ENCODE data around the gene ANKRD27. TPM values are rescaled to one million over a fixed set of nuclear protein-coding genes. Genes with fewer than 3 reads are reported as not detected.
A peak's percentile ranks its signal among the peaks of the same experiment; 100 is the strongest.

ANKRD27 gene
- total RNA-seq, 3 donors from 2014 or later (not counting 1 experiment from before 2014, with no cell fraction given), result 35.8 to 47.1 (median 40.8) TPM

DNA sequence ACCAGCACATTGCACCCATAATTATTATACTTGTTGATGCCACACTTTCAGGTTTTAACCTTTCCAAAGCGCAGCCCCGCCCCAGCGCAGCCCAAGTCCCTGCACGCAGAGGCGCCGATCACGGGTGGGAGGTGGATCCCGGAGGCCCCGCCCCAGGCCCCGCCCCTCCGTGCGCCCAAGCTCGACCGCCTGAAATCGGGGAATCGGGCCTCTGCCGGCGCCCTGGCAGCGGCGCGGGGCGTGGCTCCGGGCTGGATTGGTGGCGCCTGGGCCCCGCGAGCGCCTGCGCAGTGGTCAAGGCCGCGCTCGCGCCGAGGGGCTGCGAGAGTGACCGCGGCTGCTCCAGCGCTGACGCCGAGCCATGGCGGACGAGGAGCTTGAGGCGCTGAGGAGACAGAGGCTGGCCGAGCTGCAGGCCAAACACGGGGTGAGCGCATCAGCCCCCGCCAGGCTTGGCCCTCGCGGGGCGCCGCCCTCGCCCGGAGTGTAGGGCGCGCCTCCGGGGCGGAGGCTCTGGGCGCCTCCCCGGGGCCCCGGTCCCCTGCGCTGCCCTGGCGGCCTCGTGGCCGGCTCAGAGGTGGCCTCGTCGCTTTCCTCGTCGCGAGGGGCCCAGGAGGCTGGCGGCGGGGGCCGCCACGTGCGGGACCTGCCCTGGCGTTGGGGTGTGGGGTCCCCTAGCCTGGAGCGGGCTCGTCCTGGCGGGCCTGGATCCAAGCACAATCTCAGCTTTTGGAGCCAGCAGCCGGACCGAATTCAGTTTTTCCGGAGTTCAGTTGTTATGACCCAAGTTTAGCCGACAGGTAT, 93.9 kb downstream of the ANKRD27 start, which contains the start of gene PDCD5:
TSS of gene PDCD5 (plus strand) at position 290 of the 804 bp plus-strand sequence. CDS start at position 362, 72 bp downstream.
- peaks cover 14% of the 10 kb centered on the region for H3K36me3 ChIP-seq (ENCODE audit: control insufficient read depth, insufficient read depth, low read length)
- Mint-ChIP-seq H3K4me1 (peaks cover 11 to 30% of the 10 kb centered on the region in 2 donors), H3K36me3 (no peaks in the 10 kb centered on the region), H3K27me3 (ENCODE audit: low read depth in 2 of 2) (peaks cover 1 to 2% of the 10 kb centered on the region in 2 donors), H3K9me3 (no peaks in the 10 kb centered on the region), H3K27ac (peak within 1 kb of the TSS; percentile 80 to 81), H3K4me3 (peak within 1 kb of the TSS; percentile 98)
- H3K9me3 ChIP-seq (ENCODE audit: control insufficient read depth, insufficient read depth, low read length), result no peaks in the 10 kb centered on the region
- intact Hi-C loops (cut with micrococcal nuclease), result loop anchor here (2.0 kb wide), 1 partner anchor 234 kb away; no protein-coding TSS in a partner anchor
- TF ChIP-seq, protein P1, sequence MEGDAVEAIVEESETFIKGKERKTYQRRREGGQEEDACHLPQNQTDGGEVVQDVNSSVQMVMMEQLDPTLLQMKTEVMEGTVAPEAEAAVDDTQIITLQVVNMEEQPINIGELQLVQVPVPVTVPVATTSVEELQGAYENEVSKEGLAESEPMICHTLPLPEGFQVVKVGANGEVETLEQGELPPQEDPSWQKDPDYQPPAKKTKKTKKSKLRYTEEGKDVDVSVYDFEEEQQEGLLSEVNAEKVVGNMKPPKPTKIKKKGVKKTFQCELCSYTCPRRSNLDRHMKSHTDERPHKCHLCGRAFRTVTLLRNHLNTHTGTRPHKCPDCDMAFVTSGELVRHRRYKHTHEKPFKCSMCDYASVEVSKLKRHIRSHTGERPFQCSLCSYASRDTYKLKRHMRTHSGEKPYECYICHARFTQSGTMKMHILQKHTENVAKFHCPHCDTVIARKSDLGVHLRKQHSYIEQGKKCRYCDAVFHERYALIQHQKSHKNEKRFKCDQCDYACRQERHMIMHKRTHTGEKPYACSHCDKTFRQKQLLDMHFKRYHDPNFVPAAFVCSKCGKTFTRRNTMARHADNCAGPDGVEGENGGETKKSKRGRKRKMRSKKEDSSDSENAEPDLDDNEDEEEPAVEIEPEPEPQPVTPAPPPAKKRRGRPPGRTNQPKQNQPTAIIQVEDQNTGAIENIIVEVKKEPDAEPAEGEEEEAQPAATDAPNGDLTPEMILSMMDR (IDR thresholded peaks at IDR 0.05), result no peak
- H3K4me3 ChIP-seq (ENCODE audit: low read length), result peak within 1 kb of the TSS; percentile 68
- WGBS (ENCODE audit: insufficient coverage), result under 1% methylated on average over 81 of the region's 81 CpGs
- no peaks in the 10 kb centered on the region for H3K27me3 ChIP-seq (ENCODE audit: control insufficient read depth, insufficient read depth, low read length)
- ATAC-seq, result peak; percentile 95 to 98 (median 95)
- peaks cover 20% of the 10 kb centered on the region for H3K4me1 ChIP-seq (ENCODE audit: control insufficient read depth, insufficient read depth, low read length)
- H3K27ac ChIP-seq (ENCODE audit: low read length), result peak within 1 kb of the TSS; percentile 49
- peak; percentile 91 to 96 for DNase-seq

GRCh38 chr19:32580353-32580900, 94.6 kb downstream of the ANKRD27 start:
- Mint-ChIP-seq H3K36me3 (no peaks in the 10 kb centered on the region), H3K4me1 (peaks cover 6 to 23% of the 10 kb centered on the region in 2 donors), H3K4me3 (peak overlapping the region; percentile 98), H3K9me3 (no peaks in the 10 kb centered on the region), H3K27ac (peak overlapping the region; percentile 80 to 81), H3K27me3 (ENCODE audit: low read depth in 2 of 2) (peaks cover 5 to 8% of the 10 kb centered on the region in 2 donors)
- intact Hi-C loops (cut with micrococcal nuclease), result loop anchor here (2.0 kb wide), 1 partner anchor 234 kb away; no protein-coding TSS in a partner anchor
- TF ChIP-seq, protein P1 (IDR thresholded peaks at IDR 0.05), result no peak
- Histone ChIP-seq H3K9me3 (ENCODE audit: control insufficient read depth, insufficient read depth, low read length) (no peaks in the 10 kb centered on the region), H3K4me1 (ENCODE audit: control insufficient read depth, insufficient read depth, low read length) (peaks cover 19% of the 10 kb centered on the region), H3K27me3 (ENCODE audit: control insufficient read depth, insufficient read depth, low read length) (no peaks in the 10 kb centered on the region), H3K4me3 (ENCODE audit: low read length) (peak overlapping the region; percentile 68), H3K36me3 (ENCODE audit: control insufficient read depth, insufficient read depth, low read length) (peaks cover 10% of the 10 kb centered on the region), H3K27ac (ENCODE audit: low read length) (peak overlapping the region; percentile 49)
- 22% methylated on average over 22 of the region's 22 CpGs for WGBS (ENCODE audit: insufficient coverage)
- ATAC-seq, result peak; percentile 3 to 9 (median 5)
- DNase-seq, result no peak

DNA sequence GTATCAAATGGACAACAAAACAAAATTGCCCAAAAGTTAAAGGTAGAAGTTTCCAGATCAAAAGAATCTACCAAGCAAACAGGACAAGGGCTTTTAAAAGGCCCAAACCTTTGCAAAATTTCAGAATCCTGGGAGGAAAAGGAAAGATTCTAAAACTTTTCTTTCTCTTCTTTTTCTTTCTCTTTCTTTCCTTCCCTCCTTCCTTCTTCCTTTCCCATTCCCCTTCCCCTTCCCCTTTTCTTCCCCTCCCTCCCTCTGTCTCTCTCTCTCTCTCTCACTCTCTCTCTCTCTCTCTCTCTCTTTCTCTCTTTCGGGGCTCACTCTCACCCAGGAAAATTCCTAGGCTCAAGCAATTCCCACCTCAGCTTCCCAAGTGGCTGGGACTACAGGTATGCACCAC, 98.2 kb downstream of the ANKRD27 start:
- 56% methylated on average over 1 of the region's 1 CpG for WGBS (ENCODE audit: insufficient coverage)
- Histone ChIP-seq H3K27me3 (ENCODE audit: control insufficient read depth, insufficient read depth, low read length) (no peaks in the 10 kb centered on the region), H3K9me3 (ENCODE audit: control insufficient read depth, insufficient read depth, low read length) (no peaks in the 10 kb centered on the region), H3K4me3 (ENCODE audit: low read length) (no peak overlapping the region), H3K4me1 (ENCODE audit: control insufficient read depth, insufficient read depth, low read length) (peaks cover 23% of the 10 kb centered on the region), H3K27ac (ENCODE audit: low read length) (no peak overlapping the region), H3K36me3 (ENCODE audit: control insufficient read depth, insufficient read depth, low read length) (no peaks in the 10 kb centered on the region)
- H3K9me3 Mint-ChIP-seq, result no peaks in the 10 kb centered on the region
- DNase-seq (no peak), ATAC-seq (no peak)
- TF ChIP-seq, protein P1 (IDR thresholded peaks at IDR 0.05), result no peak
- no peak overlapping the region for H3K4me3 Mint-ChIP-seq
- peaks cover 13 to 17% of the 10 kb centered on the region in 2 donors for H3K4me1 Mint-ChIP-seq
- H3K27me3 Mint-ChIP-seq (ENCODE audit: low read depth in 2 of 2), result peaks cover 5 to 8% of the 10 kb centered on the region in 2 donors
- H3K27ac Mint-ChIP-seq, result no peak overlapping the region
- H3K36me3 Mint-ChIP-seq, result no peaks in the 10 kb centered on the region
- intact Hi-C loops (cut with micrococcal nuclease), result loop anchor here (10.0 kb wide), 1 partner anchor 1792 kb away; no protein-coding TSS in a partner anchor
